Breast epithelium (tissue), 4 donors: ENCODE data around the gene DDX56. TPM values are rescaled to one million over a fixed set of nuclear protein-coding genes. Genes with fewer than 3 reads are reported as not detected.

Source experiments
- DNase-seq, 2 donors: peaks; one replicate each; pipeline ENCODE4 v3.0.0-alpha.2; 2019; ENCODE audit warnings: low spot score in 2 of 2
- H3K27ac ChIP-seq, 2 donors: fragments of 200-600 bp; sonication (generic) in 1 of 2; one replicate each; pipeline ENCODE4 v1.5.1; 2016 to 2019; ENCODE audit warnings: mild to moderate bottlenecking in 1 of 2
- H3K27me3 ChIP-seq, 2 donors: fragments of 200-600 bp; sonication (generic) in 1 of 2; one replicate each; pipeline versions ENCODE4 v1.5.1 to v1.6.0; 2017 to 2019; ENCODE audit warnings: control low read depth in 1 of 2, mild to moderate bottlenecking in 1 of 2
- H3K36me3 ChIP-seq: fragments of 200-600 bp; one replicate; pipeline ENCODE4 v1.5.1; 2019
- H3K4me1 ChIP-seq, 2 donors: fragments of 200-600 bp; sonication (generic); one replicate each; pipeline ENCODE4 v1.5.1; 2016 to 2019; ENCODE audit warnings: control low read depth in 1 of 2
- H3K4me3 ChIP-seq, 3 donors: fragments of 200-600 bp; sonication (generic); 1 replicate in 2 of 3; 2 replicates in 1 of 3; pipeline ENCODE4 v1.5.1; 2016 to 2019; ENCODE audit warnings: mild to moderate bottlenecking in 3 of 3, moderate library complexity in 2 of 3
- H3K9me3 ChIP-seq, 2 donors: fragments of 200-600 bp; sonication (generic) in 1 of 2; one replicate each; pipeline ENCODE4 v1.5.1; 2016 to 2019; ENCODE audit warnings: control low read depth in 1 of 2
- CTCF ChIP-seq, 3 donors: fragments of 450-650 bp; IDR thresholded peaks; one replicate each; pipeline ENCODE4 v1.5.1; 2016 to 2017; ENCODE audit warnings: antibody characterized with exemption in 3 of 3, mild to moderate bottlenecking in 3 of 3, moderate library complexity in 3 of 3
- POLR2A ChIP-seq: fragments of 450-650 bp; IDR thresholded peaks from one replicate; pipeline ENCODE4 v1.6.1; 2016; ENCODE audit warnings: antibody characterized with exemption, mild to moderate bottlenecking, moderate library complexity
- POLR2AphosphoS5 ChIP-seq, 3 donors: sonication (generic); formaldehyde crosslinking; IDR thresholded peaks; one replicate each; pipeline ENCODE4 v1.6.1; 2017; ENCODE audit warnings: antibody characterized with exemption in 3 of 3
- intact Hi-C: fragments of 100-400 bp; cut with DNase I; formaldehyde crosslinking; loops from one replicate; pipeline ENCODE4 v1.15.1; 2023; ENCODE audit warnings: low total_unique reads
- total RNA-seq, 3 donors: library from RNA; depleted of rRNA; stranded (reverse); fragments of >200 nt; gene quantifications; one replicate each; pipeline ENCODE4 v1.1.0, GENCODE V29; 2016

DDX56 gene
- total RNA-seq, 3 donors from 2014 or later: 48.6 to 61.9 (median 61.8) TPM

GRCh38 chr7:44538798-44539668, 34.7 kb downstream of the DDX56 start:
- intact Hi-C loops: loop anchor here (2.0 kb wide), 1 partner anchor 58 kb away; no protein-coding TSS in a partner anchor
- H3K9me3 ChIP-seq: no peaks in the 10 kb centered on the region
- no peak for DNase-seq
- H3K4me1 ChIP-seq: peaks cover 0 to 6% of the 10 kb centered on the region in 2 donors
- no peak for TF ChIP-seq POLR2AphosphoS5 (IDR thresholded peaks at IDR 0.05)
- TF ChIP-seq POLR2A: no peak
- no peak for TF ChIP-seq CTCF (IDR thresholded peaks at IDR 0.05)
- no peaks in the 10 kb centered on the region for H3K27me3 ChIP-seq
- H3K27ac ChIP-seq: no peak overlapping the region
- no peak overlapping the region for H3K4me3 ChIP-seq
- H3K36me3 ChIP-seq: no peaks in the 10 kb centered on the region

GRCh38 chr7:44538093-44538797, 35.5 kb downstream of the DDX56 start:
- Histone ChIP-seq H3K27me3 (no peaks in the 10 kb centered on the region), H3K4me3 (no peak overlapping the region), H3K4me1 (no peaks in the 10 kb centered on the region), H3K36me3 (no peaks in the 10 kb centered on the region), H3K27ac (no peak overlapping the region), H3K9me3 (no peaks in the 10 kb centered on the region)
- DNase-seq: no peak
- intact Hi-C loops: loop anchor here (2.0 kb wide), 1 partner anchor 59 kb away; no protein-coding TSS in a partner anchor
- no peak for TF ChIP-seq CTCF (IDR thresholded peaks at IDR 0.05)
- TF ChIP-seq POLR2AphosphoS5 (IDR thresholded peaks at IDR 0.05): no peak
- no peak for TF ChIP-seq POLR2A

GRCh38 chr7:44537442-44537841, 36.3 kb downstream of the DDX56 start:
- no peak for DNase-seq
- H3K27me3 ChIP-seq: no peaks in the 10 kb centered on the region
- no peak overlapping the region for H3K27ac ChIP-seq
- no peak overlapping the region for H3K4me3 ChIP-seq
- intact Hi-C loops: no loop called here
- H3K4me1 ChIP-seq: no peaks in the 10 kb centered on the region
- H3K36me3 ChIP-seq: no peaks in the 10 kb centered on the region
- no peak for TF ChIP-seq POLR2AphosphoS5 (IDR thresholded peaks at IDR 0.05)
- TF ChIP-seq CTCF (IDR thresholded peaks at IDR 0.05): no peak
- H3K9me3 ChIP-seq: no peaks in the 10 kb centered on the region

- Histone ChIP-seq H3K27ac (no peak overlapping the region), H3K4me3 (no peak overlapping the region)
- intact Hi-C loops: no loop called here
Measured at GRCh38 chr7:44536090-44536489, 37.6 kb downstream of the DDX56 start.

More at GRCh38 chr7:44536090-44536489, 37.6 kb downstream of the DDX56 start:
- no peak for TF ChIP-seq POLR2AphosphoS5 (IDR thresholded peaks at IDR 0.05)
- TF ChIP-seq CTCF (IDR thresholded peaks at IDR 0.05): no peak
- TF ChIP-seq POLR2A: no peak
- Histone ChIP-seq H3K36me3 (no peaks in the 10 kb centered on the region), H3K4me1 (no peaks in the 10 kb centered on the region), H3K27me3 (no peaks in the 10 kb centered on the region), H3K9me3 (no peaks in the 10 kb centered on the region)
- no peak for DNase-seq
